ENCODE measurements around the gene DNAJB8.

The DNAJB8 gene

DNA sequence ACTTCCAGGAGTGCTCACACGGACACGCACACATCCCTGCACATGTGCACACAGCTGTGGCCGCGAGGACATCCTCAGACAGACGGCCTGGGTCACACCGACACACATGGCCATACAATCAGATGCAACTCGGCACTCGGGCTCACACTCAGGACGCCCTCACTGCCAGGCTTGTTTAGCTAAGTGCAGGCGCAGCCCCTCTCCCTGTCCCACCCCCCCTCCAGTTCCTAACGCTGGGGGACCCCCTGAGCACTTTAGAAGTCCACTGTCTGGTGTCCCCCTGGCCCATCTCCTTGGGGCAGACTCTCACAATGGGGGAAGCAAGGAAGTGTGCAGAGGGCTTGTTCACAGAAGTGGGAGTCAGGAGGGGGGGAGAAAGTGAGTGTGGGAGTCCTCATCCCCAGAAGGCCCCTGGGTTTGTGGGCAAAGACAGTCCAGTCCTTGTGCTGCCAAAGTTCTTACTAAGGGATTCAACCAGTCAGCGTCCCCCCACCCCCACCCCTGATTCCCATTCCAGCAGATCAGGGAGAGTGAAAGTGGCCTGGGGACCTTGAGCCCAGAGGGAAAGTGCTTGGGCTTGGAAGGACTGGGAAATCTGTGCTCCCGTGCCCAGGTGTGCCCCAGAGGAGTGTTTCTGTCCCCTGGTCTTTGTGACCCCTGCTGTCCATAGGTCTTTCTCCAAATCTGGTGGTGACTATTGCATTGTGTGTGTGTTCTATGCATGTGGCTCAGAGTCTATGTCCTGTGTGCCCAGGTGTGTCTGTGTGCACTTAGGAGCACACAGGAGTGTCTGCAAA, 27.1 kb upstream of the DNAJB8 start:
- no peak for DNase-seq (ENCODE audit: low spot score)

DNA sequence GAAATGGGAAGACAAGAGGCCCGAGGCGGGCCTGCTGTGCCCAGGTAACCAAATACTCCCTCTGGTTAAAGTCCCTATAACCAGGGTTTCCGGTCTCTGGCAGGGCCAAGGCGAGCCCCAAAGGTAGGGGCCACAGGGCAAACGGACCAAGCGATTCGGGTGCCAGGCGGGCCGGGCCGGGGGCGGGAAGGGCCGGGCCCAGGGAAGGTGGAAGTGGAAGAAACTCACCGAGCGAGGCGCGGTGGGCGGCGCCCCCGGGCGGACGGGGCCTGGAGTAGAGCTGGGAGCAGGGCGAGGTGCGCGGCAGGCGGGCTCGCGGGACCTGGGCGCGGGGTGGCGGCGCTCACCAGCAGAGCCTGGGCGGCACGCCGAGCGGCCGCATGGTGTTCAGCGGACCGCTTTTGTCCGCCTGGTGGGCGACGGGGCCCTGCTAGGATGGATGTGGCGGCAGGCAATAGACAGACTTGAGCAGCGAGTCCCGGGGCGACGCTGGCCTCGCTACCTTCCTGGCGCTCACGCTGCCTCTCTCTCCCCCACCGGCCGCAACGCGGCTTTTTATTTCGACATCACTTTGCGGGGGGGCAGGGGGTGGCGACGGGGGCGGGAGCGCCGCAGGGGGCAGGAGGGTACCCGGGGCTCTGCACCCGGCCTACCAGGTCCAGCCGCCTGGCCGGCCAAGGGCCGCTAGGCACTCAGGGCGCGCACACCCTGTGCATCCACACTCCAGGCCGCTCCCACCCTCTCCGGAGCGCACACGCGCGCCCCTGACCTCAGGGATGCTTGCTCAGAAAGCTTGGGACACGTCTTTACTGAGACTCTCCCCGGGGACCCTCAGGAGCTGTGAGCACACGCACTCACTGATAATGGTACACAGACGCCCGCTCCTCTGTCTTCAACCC, 26.2 kb upstream of the DNAJB8 start, which contains the start of gene GATA2:
Gene GATA2 (minus strand): TSS at position 531 of the 899 bp plus-strand sequence. CDS start 6,170 bp downstream, outside the sequence.
- peak; percentile 32 for DNase-seq (ENCODE audit: low spot score)

GRCh38 chr3:128491941-128492670, 25.4 kb upstream of the DNAJB8 start:
- peak; percentile 13 for DNase-seq (ENCODE audit: low spot score)

- DNase-seq (ENCODE audit: low spot score), result no peak
Observed at GRCh38 chr3:128491691-128491940, 24.9 kb upstream of the DNAJB8 start.

DNA sequence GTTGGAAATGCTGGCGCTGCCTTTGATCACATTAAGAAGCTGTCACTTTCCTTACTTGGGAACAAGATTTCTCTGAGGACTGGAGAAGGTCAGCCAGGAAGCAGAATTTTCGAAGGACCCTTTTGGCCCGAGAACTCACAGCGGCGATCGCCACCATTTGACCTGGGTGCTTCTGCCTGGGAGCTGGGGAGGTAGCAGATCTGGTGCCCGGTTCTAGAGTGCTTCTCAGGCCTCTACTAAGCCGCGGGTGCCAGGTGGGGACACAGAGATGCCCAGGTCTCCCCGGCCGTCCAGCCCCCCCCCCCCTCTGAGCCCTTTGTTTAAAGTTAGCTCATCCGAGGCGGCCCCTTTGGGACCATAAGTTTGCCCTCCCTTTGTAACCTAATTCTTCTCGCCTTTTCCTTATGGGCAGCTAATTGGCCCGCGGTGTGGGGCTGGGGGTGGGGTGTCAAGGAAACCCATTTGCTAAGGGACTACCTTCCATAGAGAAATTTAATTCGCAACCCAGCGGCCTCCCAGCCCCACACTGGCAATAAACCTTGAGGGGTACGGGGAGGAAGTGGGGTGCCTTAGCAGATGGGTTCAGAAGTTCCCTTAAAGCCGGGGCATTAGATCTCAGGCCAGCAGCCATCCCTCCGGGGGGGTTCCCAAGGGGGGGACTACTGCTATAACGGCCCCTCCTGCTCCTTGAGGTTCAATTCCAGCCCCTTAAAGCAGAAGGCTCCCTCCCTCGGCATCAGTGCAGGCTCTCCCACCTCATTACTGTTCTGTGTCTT, 24.4 kb upstream of the DNAJB8 start:
- DNase-seq (ENCODE audit: low spot score), result no peak

GRCh38 chr3:128490650-128490914, 23.9 kb upstream of the DNAJB8 start:
- no peak for DNase-seq (ENCODE audit: low spot score)

DNA sequence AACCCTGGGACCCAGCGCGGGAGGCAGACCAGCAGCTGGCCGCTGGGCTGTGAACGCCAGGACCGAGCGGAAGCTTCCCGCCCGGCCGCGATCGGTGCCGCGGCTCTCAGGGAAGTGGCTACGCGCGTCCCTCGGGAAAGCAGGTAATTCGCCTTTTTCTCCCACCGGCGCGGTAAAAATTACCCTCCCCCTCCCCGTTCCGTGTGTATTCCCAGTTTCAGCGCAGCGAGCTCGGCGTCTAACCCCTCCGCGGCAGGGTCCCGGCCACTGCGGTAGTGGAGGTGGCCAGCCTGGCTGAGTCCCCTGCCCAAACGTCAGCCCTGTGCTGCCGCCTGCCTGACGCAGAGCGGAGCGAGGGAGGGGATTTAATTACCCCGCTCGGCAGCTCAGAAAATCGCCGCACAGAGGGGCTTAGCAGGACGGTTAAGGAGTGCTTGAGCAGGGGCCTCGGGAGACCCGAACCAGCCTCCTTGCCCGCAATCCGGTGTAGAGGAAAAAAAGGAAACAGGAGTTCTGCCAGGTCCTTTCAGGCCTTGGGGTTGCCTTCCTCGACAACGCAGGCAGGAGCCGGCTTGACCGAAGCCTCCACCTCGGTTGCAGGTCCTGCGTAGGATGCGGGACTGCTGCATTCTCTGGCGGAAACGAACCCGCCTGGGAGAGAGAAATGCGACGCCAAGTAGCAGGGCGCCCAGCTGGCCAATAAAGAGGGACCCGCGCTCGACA, 23.4 kb upstream of the DNAJB8 start:
- DNase-seq (ENCODE audit: low spot score), result peak; percentile 41

GRCh38 chr3:128489674-128489926, 22.9 kb upstream of the DNAJB8 start:
- no peak for DNase-seq (ENCODE audit: low spot score)

DNA sequence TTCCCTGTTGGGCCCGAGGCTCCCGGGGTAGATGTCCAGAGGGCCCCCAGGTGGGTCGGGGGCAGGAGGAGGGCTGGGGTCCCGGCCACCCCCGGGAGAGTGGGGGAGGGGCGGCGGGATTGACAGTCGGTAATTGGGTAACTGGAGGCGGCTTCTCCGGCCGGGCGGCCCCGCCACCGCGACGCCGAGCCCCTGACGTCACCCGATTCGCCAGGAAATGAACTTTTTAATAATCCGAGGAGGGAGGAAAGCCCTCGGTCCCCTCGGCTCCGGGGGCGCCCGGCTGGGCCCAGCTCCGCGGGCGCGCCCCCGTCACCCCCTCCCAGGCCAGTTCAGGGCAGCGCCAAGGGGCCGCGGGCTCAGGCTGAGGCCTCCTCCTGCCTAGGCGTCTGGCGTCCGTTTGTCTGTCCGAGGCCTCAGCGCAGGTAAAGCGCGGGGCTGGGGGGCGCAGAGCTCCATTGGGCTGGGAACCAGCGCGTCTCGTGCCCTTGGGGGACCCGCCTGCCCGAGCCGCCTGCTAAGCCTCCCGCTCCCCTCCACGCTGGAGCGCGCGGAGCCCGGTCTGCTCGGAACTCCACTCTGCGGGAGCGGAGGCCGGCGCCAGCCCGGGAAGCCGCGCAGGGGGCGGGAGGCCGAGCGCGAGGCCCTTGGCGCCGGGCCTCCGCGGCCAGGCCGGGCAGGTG, 22.4 kb upstream of the DNAJB8 start:
- peak; percentile 60 for DNase-seq (ENCODE audit: low spot score)

DNA sequence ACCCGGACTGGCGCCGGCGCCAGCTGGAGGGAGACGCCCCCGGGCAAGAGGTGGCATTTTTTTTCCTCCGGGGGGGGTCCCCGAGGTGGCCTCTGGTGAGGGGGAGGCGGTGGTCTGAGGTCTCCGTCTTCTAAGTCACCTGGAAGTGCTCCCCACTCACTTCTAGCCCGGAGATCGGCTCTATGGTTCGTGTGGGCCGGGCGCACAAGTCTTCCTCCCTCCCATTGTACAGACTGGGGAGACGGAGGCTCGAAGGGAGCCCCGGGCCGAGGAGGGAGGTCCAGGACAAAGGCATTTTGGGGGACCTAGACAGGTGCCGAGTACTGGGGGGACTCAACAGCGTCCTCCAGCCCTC, 21.9 kb upstream of the DNAJB8 start:
- peak; percentile 17 for DNase-seq (ENCODE audit: low spot score)

- DNase-seq (ENCODE audit: low spot score), result peak; percentile 87
Observed at GRCh38 chr3:128487813-128488635, 21.3 kb upstream of the DNAJB8 start.

- no peak for DNase-seq (ENCODE audit: low spot score)
Observed at GRCh38 chr3:128487538-128487812, 20.8 kb upstream of the DNAJB8 start.

DNA sequence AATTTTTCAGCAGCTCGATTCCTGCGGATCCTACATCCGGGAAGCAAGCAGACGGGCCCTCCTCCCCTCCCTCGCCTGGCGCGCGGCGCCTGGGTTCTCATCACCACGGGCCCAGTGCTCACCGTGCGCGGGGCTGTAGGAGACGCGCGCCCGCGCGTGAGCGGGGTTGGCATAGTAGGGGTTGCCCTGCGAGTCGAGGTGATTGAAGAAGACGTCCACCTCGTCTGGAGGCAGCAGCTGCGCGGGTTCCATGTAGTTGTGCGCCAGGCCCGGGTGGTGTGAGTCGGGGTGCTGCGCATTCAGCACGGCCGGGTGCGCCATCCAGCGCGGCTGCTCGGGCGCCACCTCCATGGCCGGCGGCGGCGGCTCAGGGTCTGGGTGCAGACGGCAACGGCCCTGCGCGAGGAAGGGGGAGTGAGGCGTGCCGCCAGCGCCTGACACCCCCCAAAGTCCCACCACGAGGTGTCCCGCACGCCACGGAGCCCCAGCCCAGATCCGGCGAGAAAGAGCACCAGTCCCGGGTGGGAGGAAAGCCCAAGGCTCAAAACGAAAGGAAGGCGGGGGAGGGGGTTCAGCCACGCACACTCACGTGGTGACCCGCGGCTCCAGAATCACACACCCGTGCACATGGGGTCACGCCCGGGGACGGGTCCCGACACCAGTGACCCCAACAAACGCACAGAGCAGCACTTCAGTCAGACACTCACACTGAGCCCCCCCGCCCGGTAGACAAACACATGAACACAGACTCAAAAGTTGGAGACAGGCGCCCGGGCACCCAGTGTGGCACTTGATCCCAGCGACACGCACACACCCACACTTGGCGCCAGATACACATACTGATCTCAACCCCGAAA, 20.2 kb upstream of the DNAJB8 start:
- peak; percentile 37 for DNase-seq (ENCODE audit: low spot score)

DNA sequence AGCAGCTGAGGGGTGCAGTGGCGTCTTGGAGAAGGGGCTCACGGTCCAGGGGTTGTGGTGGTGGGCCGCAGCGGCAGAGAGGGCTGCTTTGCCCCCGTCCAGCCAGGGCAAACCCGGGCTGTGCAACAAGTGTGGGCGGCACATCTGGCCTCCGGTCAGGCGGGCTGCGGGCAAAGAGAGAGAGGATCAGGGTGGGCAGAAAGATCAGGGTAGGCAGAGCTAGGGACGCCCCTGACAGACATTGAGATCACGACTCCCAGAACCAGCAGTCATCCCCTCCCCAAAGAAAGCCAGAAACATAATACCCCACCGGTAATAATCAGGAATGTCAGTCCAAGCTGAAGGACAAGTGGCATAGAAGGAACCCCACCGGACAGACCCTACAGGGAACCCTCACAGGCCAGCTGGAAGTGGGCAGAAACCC, 19.5 kb upstream of the DNAJB8 start:
- no peak for DNase-seq (ENCODE audit: low spot score)

GRCh38 chr3:128485282-128486204, 18.9 kb upstream of the DNAJB8 start:
- DNase-seq (ENCODE audit: low spot score), result no peak

DNA sequence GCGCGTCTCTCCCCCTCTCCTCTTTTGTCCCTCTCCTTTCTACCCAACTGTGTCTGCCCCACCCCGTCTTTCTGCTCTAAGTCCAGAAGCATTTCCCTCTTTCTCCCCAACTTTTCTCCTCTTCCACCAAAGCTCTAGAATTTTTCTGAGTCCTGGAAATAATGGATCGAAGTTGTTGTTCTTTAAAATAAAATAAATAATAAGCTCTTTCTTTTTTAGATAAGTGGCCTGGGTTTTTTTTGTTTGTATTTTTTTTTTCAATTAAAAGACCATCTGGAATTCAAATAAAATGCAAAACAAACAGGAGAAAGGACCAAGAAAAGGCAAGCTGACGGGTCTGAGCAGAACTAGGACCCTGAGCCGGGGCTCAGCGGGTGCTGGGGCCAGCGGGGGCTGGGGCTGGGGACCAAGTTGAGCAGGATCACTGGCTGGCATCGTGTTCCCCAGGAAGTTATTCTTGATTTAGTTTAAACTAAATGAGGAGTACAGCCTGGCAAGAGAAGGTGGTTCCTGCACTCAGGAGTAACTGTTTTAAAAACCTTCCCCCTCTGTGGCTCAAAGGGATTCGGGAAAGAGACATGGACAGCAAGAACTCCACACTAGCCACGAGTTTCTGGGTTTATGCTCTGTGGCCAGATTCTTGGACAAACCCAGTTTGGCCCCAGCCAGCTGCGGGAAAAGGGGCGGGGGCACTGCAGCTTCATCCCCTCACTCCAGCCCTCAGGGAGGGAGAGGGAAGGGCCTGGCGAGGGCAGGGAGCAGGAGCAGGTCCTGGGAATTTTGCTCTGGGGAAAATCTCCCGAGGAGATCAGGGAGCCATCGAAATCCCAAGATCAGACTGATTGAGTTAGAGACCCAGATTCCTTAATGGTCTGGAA, 18.0 kb upstream of the DNAJB8 start:
- DNase-seq (ENCODE audit: low spot score), result no peak

- no peak for DNase-seq (ENCODE audit: low spot score)
Observed at GRCh38 chr3:128483657-128484403, 17.1 kb upstream of the DNAJB8 start.
